GM23338 (cell line): Measurements from ENCODE around the gene ERC2. TPM values are rescaled to one million over a fixed set of nuclear protein-coding genes. Genes with fewer than 3 reads are reported as not detected.

ENCODE experiments used
- ATAC-seq: fragments of 200-7000 bp; cut with Tn5 transposase; 3 replicates; pipeline ENCODE4 v1.9.1; 2020
- DNase-seq: peaks from one replicate; pipeline ENCODE4 v3.0.0-alpha.2; 2015; ENCODE audit warnings: low spot score
- H2AFZ ChIP-seq: fragments of 200-600 bp; sonication (generic); 2 replicates; pipeline ENCODE4 v1.8.0; 2016; ENCODE audit warnings: antibody characterized with exemption, mild to moderate bottlenecking, moderate library complexity
- H3F3A ChIP-seq: fragments of 200-600 bp; sonication (generic); replicated peaks from 2 replicates; pipeline ENCODE4 v1.8.0; 2017; ENCODE audit warnings: antibody characterized with exemption, mixed run types, low read depth
- H3K27ac ChIP-seq: fragments of 200-600 bp; sonication (generic); 2 replicates; pipeline ENCODE4 v1.6.1; 2016; ENCODE audit warnings: low read depth
- H3K27me3 ChIP-seq: fragments of 200-600 bp; sonication (generic); 2 replicates; pipeline ENCODE4 v1.8.0; 2016; ENCODE audit warnings: mild to moderate bottlenecking, mixed run types, moderate library complexity; ENCODE audit not compliant: insufficient read depth
- H3K36me3 ChIP-seq: fragments of 200-600 bp; sonication (generic); 2 replicates; pipeline ENCODE4 v1.8.0; 2016; ENCODE audit warnings: mild to moderate bottlenecking; ENCODE audit not compliant: insufficient read depth
- H3K4me1 ChIP-seq: fragments of 200-600 bp; sonication (generic); 2 replicates; pipeline ENCODE4 v1.8.0; 2016; ENCODE audit warnings: mild to moderate bottlenecking, moderate library complexity; ENCODE audit not compliant: insufficient read depth
- H3K4me2 ChIP-seq: fragments of 200-600 bp; sonication (generic); 2 replicates; pipeline ENCODE4 v1.7.1; 2017; ENCODE audit warnings: mixed run types
- H3K4me3 ChIP-seq: fragments of 200-600 bp; sonication (generic); 2 replicates; pipeline ENCODE4 v1.6.1; 2016; ENCODE audit warnings: mixed run types
- H3K79me2 ChIP-seq: fragments of 200-600 bp; sonication (generic); replicated peaks from 2 replicates; pipeline ENCODE4 v1.8.0; 2017; ENCODE audit warnings: mild to moderate bottlenecking; ENCODE audit not compliant: insufficient read depth
- H3K9me2 ChIP-seq: fragments of 200-600 bp; sonication (generic); 2 replicates; pipeline ENCODE4 v1.8.0; 2017; ENCODE audit not compliant: insufficient read depth
- H4K20me1 ChIP-seq: fragments of 200-600 bp; sonication (generic); replicated peaks from 2 replicates; pipeline ENCODE4 v1.8.0; 2017; ENCODE audit warnings: mild to moderate bottlenecking; ENCODE audit not compliant: insufficient read depth
- H3K27ac Mint-ChIP-seq: 2 replicates; pipeline ENCODE4 v1.8.0; 2020; ENCODE audit warnings: inconsistent platforms, mild to moderate bottlenecking, moderate library complexity, mixed read lengths
- H3K27me3 Mint-ChIP-seq: 3 replicates; pipeline ENCODE4 v1.8.0; 2022; ENCODE audit warnings: low read depth, mild to moderate bottlenecking, moderate library complexity, mixed read lengths, inconsistent platforms; ENCODE audit not compliant: insufficient read depth, poor library complexity
- H3K36me3 Mint-ChIP-seq: 3 replicates; pipeline ENCODE4 v1.8.0; 2021; ENCODE audit warnings: low read depth, mild to moderate bottlenecking, inconsistent platforms, moderate library complexity, mixed read lengths
- H3K4me1 Mint-ChIP-seq: 3 replicates; pipeline ENCODE4 v1.8.0; 2020; ENCODE audit warnings: mild to moderate bottlenecking, inconsistent platforms, mixed read lengths
- H3K4me3 Mint-ChIP-seq: 3 replicates; pipeline ENCODE4 v1.8.0; 2021; ENCODE audit warnings: moderate library complexity, mild to moderate bottlenecking, inconsistent platforms, mixed read lengths
- H3K9me3 Mint-ChIP-seq: 3 replicates; pipeline ENCODE4 v1.8.0; 2020; ENCODE audit warnings: moderate library complexity, mild to moderate bottlenecking, inconsistent platforms, mixed read lengths
- EZH2 ChIP-seq: fragments of 200-600 bp; sonication (generic); IDR thresholded peaks from one replicate; pipeline ENCODE4 v1.8.0; 2017; ENCODE audit warnings: antibody characterized with exemption, mild to moderate bottlenecking, low read depth; ENCODE audit not compliant: unreplicated experiment
- REST ChIP-seq: IDR thresholded peaks from one replicate; pipeline ENCODE4 v1.6.1; 2018; ENCODE audit warnings: antibody characterized with exemption; ENCODE audit not compliant: unreplicated experiment
- STAT1 ChIP-seq: IDR thresholded peaks from one replicate; pipeline ENCODE4 v1.6.1; 2016; ENCODE audit warnings: antibody characterized with exemption; ENCODE audit not compliant: unreplicated experiment
- ZNF331 ChIP-seq: fragments of 250-450 bp; sonication (Bioruptor Pico); IDR thresholded peaks from 2 replicates; pipeline ENCODE4 v1.5.0; 2020; ENCODE audit warnings: low read depth, mild to moderate bottlenecking, moderate library complexity
- polyA plus RNA-seq: library from polyadenylated mRNA; unstranded; fragments of >200 nt; fragmentation: Nextera tagmentation; extraction: Ambion mirVana; gene quantifications from 2 replicates; pipeline ENCODE4 v1.2.1, GENCODE V29; 2016
- total RNA-seq: library from RNA; depleted of rRNA; stranded (reverse); fragments of >200 nt; shearing (Covaris generic); gene quantifications from 2 replicates; pipeline ENCODE4 v1.2.3, GENCODE V29; 2014
- TF ChIP-seq, protein P1 (sequence below), 2 experiments: fragments of 200-600 bp in 1 of 2; sonication (generic) in 1 of 2; conservative IDR thresholded peaks; 2 replicates each; pipeline versions ENCODE4 v1.5.1 to v1.6.1; 2016 to 2017; ENCODE audit warnings: antibody characterized with exemption in 2 of 2, low read depth in 2 of 2, mild to moderate bottlenecking in 2 of 2, moderate library complexity in 1 of 2
- TF ChIP-seq, protein P2 (sequence below): IDR thresholded peaks from 2 replicates; pipeline ENCODE4 v1.6.1; 2016; ENCODE audit warnings: antibody characterized with exemption
- TF ChIP-seq, protein P3 (sequence below): fragments of 250-450 bp; sonication (Bioruptor Pico); IDR thresholded peaks from 2 replicates; pipeline ENCODE4 v1.5.0; 2020; ENCODE audit warnings: mild to moderate bottlenecking, moderate library complexity

ERC2 gene
- total and polyA plus RNA-seq, 2 experiments from 2014 or later = 11.8 to 13.7 TPM

GRCh38 chr3:55823829-55824228, 644.4 kb downstream of the ERC2 start:
- Histone ChIP-seq H3K4me1 (no peaks in the 10 kb centered on the region), H3K79me2 (no peaks in the 10 kb centered on the region), H2AFZ (no peak overlapping the region), H3K4me3 (no peak overlapping the region), H3K27ac (no peak overlapping the region), H3F3A (no peaks in the 10 kb centered on the region), H3K36me3 (no peaks in the 10 kb centered on the region), H4K20me1 (no peaks in the 10 kb centered on the region), H3K9me2 (peaks cover 4% of the 10 kb centered on the region; the same call in 1 of the 2 replicates), H3K4me2 (no peak overlapping the region), H3K27me3 (no peaks in the 10 kb centered on the region)
- Mint-ChIP-seq H3K4me1 (no peaks in the 10 kb centered on the region), H3K4me3 (no peak overlapping the region), H3K27me3 (no peaks in the 10 kb centered on the region), H3K27ac (no peak overlapping the region), H3K9me3 (no peaks in the 10 kb centered on the region), H3K36me3 (0 out of 3 replicates have a peak, but pooled peaks cover under 1% of the 10 kb centered on the region)
- no peak for DNase-seq
- TF ChIP-seq, protein P1, sequence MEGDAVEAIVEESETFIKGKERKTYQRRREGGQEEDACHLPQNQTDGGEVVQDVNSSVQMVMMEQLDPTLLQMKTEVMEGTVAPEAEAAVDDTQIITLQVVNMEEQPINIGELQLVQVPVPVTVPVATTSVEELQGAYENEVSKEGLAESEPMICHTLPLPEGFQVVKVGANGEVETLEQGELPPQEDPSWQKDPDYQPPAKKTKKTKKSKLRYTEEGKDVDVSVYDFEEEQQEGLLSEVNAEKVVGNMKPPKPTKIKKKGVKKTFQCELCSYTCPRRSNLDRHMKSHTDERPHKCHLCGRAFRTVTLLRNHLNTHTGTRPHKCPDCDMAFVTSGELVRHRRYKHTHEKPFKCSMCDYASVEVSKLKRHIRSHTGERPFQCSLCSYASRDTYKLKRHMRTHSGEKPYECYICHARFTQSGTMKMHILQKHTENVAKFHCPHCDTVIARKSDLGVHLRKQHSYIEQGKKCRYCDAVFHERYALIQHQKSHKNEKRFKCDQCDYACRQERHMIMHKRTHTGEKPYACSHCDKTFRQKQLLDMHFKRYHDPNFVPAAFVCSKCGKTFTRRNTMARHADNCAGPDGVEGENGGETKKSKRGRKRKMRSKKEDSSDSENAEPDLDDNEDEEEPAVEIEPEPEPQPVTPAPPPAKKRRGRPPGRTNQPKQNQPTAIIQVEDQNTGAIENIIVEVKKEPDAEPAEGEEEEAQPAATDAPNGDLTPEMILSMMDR (conservative IDR thresholded peaks at IDR 0.05; ENCODE audit: low read depth in 2 of 2) = no peak
- TF ChIP-seq REST (no peak), ZNF331 (no peak)
- TF ChIP-seq, protein P2, sequence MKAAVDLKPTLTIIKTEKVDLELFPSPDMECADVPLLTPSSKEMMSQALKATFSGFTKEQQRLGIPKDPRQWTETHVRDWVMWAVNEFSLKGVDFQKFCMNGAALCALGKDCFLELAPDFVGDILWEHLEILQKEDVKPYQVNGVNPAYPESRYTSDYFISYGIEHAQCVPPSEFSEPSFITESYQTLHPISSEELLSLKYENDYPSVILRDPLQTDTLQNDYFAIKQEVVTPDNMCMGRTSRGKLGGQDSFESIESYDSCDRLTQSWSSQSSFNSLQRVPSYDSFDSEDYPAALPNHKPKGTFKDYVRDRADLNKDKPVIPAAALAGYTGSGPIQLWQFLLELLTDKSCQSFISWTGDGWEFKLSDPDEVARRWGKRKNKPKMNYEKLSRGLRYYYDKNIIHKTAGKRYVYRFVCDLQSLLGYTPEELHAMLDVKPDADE = no peak
- no peak for ATAC-seq

- Histone ChIP-seq H3K4me3 (no peak overlapping the region), H3K4me1 (no peaks in the 10 kb centered on the region), H3K27ac (no peak overlapping the region), H3K36me3 (no peaks in the 10 kb centered on the region), H3K4me2 (no peak overlapping the region), H3F3A (no peaks in the 10 kb centered on the region), H3K27me3 (no peaks in the 10 kb centered on the region), H4K20me1 (no peaks in the 10 kb centered on the region), H3K9me2 (peaks cover 4% of the 10 kb centered on the region; the same call in 1 of the 2 replicates), H3K79me2 (no peaks in the 10 kb centered on the region), H2AFZ (no peak overlapping the region)
- no peaks in the 10 kb centered on the region for H3K27me3 Mint-ChIP-seq
- H3K4me1 Mint-ChIP-seq = no peaks in the 10 kb centered on the region
- H3K36me3 Mint-ChIP-seq = no peaks in the 10 kb centered on the region
- no peak overlapping the region for H3K4me3 Mint-ChIP-seq
- ATAC-seq (no peak), DNase-seq (no peak)
- no peak overlapping the region for H3K27ac Mint-ChIP-seq
- H3K9me3 Mint-ChIP-seq = no peaks in the 10 kb centered on the region
- TF ChIP-seq STAT1 (no peak), EZH2 (no peak)
- TF ChIP-seq, protein P3, sequence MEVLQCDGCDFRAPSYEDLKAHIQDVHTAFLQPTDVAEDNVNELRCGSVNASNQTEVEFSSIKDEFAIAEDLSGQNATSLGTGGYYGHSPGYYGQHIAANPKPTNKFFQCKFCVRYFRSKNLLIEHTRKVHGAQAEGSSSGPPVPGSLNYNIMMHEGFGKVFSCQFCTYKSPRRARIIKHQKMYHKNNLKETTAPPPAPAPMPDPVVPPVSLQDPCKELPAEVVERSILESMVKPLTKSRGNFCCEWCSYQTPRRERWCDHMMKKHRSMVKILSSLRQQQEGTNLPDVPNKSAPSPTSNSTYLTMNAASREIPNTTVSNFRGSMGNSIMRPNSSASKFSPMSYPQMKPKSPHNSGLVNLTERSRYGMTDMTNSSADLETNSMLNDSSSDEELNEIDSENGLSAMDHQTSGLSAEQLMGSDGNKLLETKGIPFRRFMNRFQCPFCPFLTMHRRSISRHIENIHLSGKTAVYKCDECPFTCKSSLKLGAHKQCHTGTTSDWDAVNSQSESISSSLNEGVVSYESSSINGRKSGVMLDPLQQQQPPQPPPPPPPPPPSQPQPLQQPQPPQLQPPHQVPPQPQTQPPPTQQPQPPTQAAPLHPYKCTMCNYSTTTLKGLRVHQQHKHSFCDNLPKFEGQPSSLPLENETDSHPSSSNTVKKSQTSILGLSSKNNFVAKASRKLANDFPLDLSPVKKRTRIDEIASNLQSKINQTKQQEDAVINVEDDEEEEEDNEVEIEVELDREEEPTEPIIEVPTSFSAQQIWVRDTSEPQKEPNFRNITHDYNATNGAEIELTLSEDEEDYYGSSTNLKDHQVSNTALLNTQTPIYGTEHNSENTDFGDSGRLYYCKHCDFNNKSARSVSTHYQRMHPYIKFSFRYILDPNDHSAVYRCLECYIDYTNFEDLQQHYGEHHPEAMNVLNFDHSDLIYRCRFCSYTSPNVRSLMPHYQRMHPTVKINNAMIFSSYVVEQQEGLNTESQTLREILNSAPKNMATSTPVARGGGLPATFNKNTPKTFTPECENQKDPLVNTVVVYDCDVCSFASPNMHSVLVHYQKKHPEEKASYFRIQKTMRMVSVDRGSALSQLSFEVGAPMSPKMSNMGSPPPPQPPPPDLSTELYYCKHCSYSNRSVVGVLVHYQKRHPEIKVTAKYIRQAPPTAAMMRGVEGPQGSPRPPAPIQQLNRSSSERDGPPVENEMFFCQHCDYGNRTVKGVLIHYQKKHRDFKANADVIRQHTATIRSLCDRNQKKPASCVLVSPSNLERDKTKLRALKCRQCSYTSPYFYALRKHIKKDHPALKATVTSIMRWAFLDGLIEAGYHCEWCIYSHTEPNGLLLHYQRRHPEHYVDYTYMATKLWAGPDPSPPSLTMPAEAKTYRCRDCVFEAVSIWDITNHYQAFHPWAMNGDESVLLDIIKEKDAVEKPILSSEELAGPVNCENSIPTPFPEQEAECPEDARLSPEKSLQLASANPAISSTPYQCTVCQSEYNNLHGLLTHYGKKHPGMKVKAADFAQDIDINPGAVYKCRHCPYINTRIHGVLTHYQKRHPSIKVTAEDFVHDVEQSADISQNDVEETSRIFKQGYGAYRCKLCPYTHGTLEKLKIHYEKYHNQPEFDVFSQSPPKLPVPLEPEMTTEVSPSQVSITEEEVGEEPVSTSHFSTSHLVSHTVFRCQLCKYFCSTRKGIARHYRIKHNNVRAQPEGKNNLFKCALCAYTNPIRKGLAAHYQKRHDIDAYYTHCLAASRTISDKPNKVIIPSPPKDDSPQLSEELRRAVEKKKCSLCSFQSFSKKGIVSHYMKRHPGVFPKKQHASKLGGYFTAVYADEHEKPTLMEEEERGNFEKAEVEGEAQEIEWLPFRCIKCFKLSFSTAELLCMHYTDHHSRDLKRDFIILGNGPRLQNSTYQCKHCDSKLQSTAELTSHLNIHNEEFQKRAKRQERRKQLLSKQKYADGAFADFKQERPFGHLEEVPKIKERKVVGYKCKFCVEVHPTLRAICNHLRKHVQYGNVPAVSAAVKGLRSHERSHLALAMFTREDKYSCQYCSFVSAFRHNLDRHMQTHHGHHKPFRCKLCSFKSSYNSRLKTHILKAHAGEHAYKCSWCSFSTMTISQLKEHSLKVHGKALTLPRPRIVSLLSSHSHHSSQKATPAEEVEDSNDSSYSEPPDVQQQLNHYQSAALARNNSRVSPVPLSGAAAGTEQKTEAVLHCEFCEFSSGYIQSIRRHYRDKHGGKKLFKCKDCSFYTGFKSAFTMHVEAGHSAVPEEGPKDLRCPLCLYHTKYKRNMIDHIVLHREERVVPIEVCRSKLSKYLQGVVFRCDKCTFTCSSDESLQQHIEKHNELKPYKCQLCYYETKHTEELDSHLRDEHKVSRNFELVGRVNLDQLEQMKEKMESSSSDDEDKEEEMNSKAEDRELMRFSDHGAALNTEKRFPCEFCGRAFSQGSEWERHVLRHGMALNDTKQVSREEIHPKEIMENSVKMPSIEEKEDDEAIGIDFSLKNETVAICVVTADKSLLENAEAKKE (CRISPR knock-in tag) = no peak
Observed at GRCh38 chr3:55823001-55823400, 645.3 kb downstream of the ERC2 start.
